GM23338 (cell line): ENCODE measurements around the gene TRA2B. TPM values are rescaled to one million over a fixed set of nuclear protein-coding genes. Genes with fewer than 3 reads are reported as not detected.

ENCODE experiments used
- ATAC-seq: fragments of 200-7000 bp; cut with Tn5 transposase; 3 replicates; pipeline ENCODE4 v1.9.1; 2020
- DNase-seq: peaks from one replicate; pipeline ENCODE4 v3.0.0-alpha.2; 2015; ENCODE audit warnings: low spot score
- H2AFZ ChIP-seq: fragments of 200-600 bp; sonication (generic); 2 replicates; pipeline ENCODE4 v1.8.0; 2016; ENCODE audit warnings: antibody characterized with exemption, mild to moderate bottlenecking, moderate library complexity
- H3F3A ChIP-seq: fragments of 200-600 bp; sonication (generic); replicated peaks from 2 replicates; pipeline ENCODE4 v1.8.0; 2017; ENCODE audit warnings: antibody characterized with exemption, mixed run types, low read depth
- H3K27ac ChIP-seq: fragments of 200-600 bp; sonication (generic); 2 replicates; pipeline ENCODE4 v1.6.1; 2016; ENCODE audit warnings: low read depth
- H3K27me3 ChIP-seq: fragments of 200-600 bp; sonication (generic); 2 replicates; pipeline ENCODE4 v1.8.0; 2016; ENCODE audit warnings: mild to moderate bottlenecking, mixed run types, moderate library complexity; ENCODE audit not compliant: insufficient read depth
- H3K36me3 ChIP-seq: fragments of 200-600 bp; sonication (generic); 2 replicates; pipeline ENCODE4 v1.8.0; 2016; ENCODE audit warnings: mild to moderate bottlenecking; ENCODE audit not compliant: insufficient read depth
- H3K4me1 ChIP-seq: fragments of 200-600 bp; sonication (generic); 2 replicates; pipeline ENCODE4 v1.8.0; 2016; ENCODE audit warnings: mild to moderate bottlenecking, moderate library complexity; ENCODE audit not compliant: insufficient read depth
- H3K4me2 ChIP-seq: fragments of 200-600 bp; sonication (generic); 2 replicates; pipeline ENCODE4 v1.7.1; 2017; ENCODE audit warnings: mixed run types
- H3K4me3 ChIP-seq: fragments of 200-600 bp; sonication (generic); 2 replicates; pipeline ENCODE4 v1.6.1; 2016; ENCODE audit warnings: mixed run types
- H3K79me2 ChIP-seq: fragments of 200-600 bp; sonication (generic); replicated peaks from 2 replicates; pipeline ENCODE4 v1.8.0; 2017; ENCODE audit warnings: mild to moderate bottlenecking; ENCODE audit not compliant: insufficient read depth
- H3K9me2 ChIP-seq: fragments of 200-600 bp; sonication (generic); 2 replicates; pipeline ENCODE4 v1.8.0; 2017; ENCODE audit not compliant: insufficient read depth
- H4K20me1 ChIP-seq: fragments of 200-600 bp; sonication (generic); replicated peaks from 2 replicates; pipeline ENCODE4 v1.8.0; 2017; ENCODE audit warnings: mild to moderate bottlenecking; ENCODE audit not compliant: insufficient read depth
- H3K27ac Mint-ChIP-seq: 2 replicates; pipeline ENCODE4 v1.8.0; 2020; ENCODE audit warnings: inconsistent platforms, mild to moderate bottlenecking, moderate library complexity, mixed read lengths
- H3K27me3 Mint-ChIP-seq: 3 replicates; pipeline ENCODE4 v1.8.0; 2022; ENCODE audit warnings: low read depth, mild to moderate bottlenecking, moderate library complexity, mixed read lengths, inconsistent platforms; ENCODE audit not compliant: insufficient read depth, poor library complexity
- H3K36me3 Mint-ChIP-seq: 3 replicates; pipeline ENCODE4 v1.8.0; 2021; ENCODE audit warnings: low read depth, mild to moderate bottlenecking, inconsistent platforms, moderate library complexity, mixed read lengths
- H3K4me1 Mint-ChIP-seq: 3 replicates; pipeline ENCODE4 v1.8.0; 2020; ENCODE audit warnings: mild to moderate bottlenecking, inconsistent platforms, mixed read lengths
- H3K4me3 Mint-ChIP-seq: 3 replicates; pipeline ENCODE4 v1.8.0; 2021; ENCODE audit warnings: moderate library complexity, mild to moderate bottlenecking, inconsistent platforms, mixed read lengths
- H3K9me3 Mint-ChIP-seq: 3 replicates; pipeline ENCODE4 v1.8.0; 2020; ENCODE audit warnings: moderate library complexity, mild to moderate bottlenecking, inconsistent platforms, mixed read lengths
- STAT1 ChIP-seq: IDR thresholded peaks from one replicate; pipeline ENCODE4 v1.6.1; 2016; ENCODE audit warnings: antibody characterized with exemption; ENCODE audit not compliant: unreplicated experiment
- ZNF114 ChIP-seq: fragments of 250-450 bp; sonication (Bioruptor Pico); IDR thresholded peaks from 2 replicates; pipeline ENCODE4 v1.5.0; 2020; ENCODE audit warnings: mild to moderate bottlenecking, moderate library complexity
- polyA plus RNA-seq: library from polyadenylated mRNA; unstranded; fragments of >200 nt; fragmentation: Nextera tagmentation; extraction: Ambion mirVana; gene quantifications from 2 replicates; pipeline ENCODE4 v1.2.1, GENCODE V29; 2016
- total RNA-seq: library from RNA; depleted of rRNA; stranded (reverse); fragments of >200 nt; shearing (Covaris generic); gene quantifications from 2 replicates; pipeline ENCODE4 v1.2.3, GENCODE V29; 2014
- TF ChIP-seq, protein P1 (sequence below): fragments of 250-450 bp; sonication (Bioruptor Pico); IDR thresholded peaks from 2 replicates; pipeline ENCODE4 v1.5.0; 2020; ENCODE audit warnings: mild to moderate bottlenecking, moderate library complexity
- TF ChIP-seq, protein P2 (sequence below): IDR thresholded peaks from 2 replicates; pipeline ENCODE4 v1.6.1; 2016; ENCODE audit warnings: antibody characterized with exemption
- TF ChIP-seq, protein P3 (sequence below): IDR thresholded peaks from one replicate; pipeline ENCODE4 v1.6.1; 2018; ENCODE audit warnings: antibody characterized with exemption; ENCODE audit not compliant: unreplicated experiment

The TRA2B gene
- total and polyA plus RNA-seq, 2 experiments from 2014 or later: 360 to 602 TPM

DNA sequence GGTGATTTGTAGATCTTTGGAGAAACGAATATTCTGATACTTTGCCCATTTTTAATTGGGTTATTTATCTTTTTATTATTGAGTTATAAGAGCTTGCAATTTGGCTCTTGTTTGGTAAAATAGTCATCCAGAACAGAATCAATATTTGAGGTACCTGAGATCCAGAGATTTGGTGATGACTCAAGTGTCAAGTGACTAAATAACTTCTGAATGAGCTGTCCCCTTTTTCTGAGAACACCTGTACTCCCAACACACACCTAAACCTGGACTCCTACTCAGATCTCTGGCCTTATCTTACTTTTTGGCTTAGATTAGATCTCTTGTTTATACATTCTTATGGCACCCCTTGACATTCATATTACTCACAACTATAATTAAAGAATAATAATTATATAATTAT, 3.1 kb upstream of the TRA2B start (continued):
- TF ChIP-seq, protein P1, sequence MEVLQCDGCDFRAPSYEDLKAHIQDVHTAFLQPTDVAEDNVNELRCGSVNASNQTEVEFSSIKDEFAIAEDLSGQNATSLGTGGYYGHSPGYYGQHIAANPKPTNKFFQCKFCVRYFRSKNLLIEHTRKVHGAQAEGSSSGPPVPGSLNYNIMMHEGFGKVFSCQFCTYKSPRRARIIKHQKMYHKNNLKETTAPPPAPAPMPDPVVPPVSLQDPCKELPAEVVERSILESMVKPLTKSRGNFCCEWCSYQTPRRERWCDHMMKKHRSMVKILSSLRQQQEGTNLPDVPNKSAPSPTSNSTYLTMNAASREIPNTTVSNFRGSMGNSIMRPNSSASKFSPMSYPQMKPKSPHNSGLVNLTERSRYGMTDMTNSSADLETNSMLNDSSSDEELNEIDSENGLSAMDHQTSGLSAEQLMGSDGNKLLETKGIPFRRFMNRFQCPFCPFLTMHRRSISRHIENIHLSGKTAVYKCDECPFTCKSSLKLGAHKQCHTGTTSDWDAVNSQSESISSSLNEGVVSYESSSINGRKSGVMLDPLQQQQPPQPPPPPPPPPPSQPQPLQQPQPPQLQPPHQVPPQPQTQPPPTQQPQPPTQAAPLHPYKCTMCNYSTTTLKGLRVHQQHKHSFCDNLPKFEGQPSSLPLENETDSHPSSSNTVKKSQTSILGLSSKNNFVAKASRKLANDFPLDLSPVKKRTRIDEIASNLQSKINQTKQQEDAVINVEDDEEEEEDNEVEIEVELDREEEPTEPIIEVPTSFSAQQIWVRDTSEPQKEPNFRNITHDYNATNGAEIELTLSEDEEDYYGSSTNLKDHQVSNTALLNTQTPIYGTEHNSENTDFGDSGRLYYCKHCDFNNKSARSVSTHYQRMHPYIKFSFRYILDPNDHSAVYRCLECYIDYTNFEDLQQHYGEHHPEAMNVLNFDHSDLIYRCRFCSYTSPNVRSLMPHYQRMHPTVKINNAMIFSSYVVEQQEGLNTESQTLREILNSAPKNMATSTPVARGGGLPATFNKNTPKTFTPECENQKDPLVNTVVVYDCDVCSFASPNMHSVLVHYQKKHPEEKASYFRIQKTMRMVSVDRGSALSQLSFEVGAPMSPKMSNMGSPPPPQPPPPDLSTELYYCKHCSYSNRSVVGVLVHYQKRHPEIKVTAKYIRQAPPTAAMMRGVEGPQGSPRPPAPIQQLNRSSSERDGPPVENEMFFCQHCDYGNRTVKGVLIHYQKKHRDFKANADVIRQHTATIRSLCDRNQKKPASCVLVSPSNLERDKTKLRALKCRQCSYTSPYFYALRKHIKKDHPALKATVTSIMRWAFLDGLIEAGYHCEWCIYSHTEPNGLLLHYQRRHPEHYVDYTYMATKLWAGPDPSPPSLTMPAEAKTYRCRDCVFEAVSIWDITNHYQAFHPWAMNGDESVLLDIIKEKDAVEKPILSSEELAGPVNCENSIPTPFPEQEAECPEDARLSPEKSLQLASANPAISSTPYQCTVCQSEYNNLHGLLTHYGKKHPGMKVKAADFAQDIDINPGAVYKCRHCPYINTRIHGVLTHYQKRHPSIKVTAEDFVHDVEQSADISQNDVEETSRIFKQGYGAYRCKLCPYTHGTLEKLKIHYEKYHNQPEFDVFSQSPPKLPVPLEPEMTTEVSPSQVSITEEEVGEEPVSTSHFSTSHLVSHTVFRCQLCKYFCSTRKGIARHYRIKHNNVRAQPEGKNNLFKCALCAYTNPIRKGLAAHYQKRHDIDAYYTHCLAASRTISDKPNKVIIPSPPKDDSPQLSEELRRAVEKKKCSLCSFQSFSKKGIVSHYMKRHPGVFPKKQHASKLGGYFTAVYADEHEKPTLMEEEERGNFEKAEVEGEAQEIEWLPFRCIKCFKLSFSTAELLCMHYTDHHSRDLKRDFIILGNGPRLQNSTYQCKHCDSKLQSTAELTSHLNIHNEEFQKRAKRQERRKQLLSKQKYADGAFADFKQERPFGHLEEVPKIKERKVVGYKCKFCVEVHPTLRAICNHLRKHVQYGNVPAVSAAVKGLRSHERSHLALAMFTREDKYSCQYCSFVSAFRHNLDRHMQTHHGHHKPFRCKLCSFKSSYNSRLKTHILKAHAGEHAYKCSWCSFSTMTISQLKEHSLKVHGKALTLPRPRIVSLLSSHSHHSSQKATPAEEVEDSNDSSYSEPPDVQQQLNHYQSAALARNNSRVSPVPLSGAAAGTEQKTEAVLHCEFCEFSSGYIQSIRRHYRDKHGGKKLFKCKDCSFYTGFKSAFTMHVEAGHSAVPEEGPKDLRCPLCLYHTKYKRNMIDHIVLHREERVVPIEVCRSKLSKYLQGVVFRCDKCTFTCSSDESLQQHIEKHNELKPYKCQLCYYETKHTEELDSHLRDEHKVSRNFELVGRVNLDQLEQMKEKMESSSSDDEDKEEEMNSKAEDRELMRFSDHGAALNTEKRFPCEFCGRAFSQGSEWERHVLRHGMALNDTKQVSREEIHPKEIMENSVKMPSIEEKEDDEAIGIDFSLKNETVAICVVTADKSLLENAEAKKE (CRISPR knock-in tag): no peak
- TF ChIP-seq, protein P2, sequence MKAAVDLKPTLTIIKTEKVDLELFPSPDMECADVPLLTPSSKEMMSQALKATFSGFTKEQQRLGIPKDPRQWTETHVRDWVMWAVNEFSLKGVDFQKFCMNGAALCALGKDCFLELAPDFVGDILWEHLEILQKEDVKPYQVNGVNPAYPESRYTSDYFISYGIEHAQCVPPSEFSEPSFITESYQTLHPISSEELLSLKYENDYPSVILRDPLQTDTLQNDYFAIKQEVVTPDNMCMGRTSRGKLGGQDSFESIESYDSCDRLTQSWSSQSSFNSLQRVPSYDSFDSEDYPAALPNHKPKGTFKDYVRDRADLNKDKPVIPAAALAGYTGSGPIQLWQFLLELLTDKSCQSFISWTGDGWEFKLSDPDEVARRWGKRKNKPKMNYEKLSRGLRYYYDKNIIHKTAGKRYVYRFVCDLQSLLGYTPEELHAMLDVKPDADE: no peak
- TF ChIP-seq, protein P3, sequence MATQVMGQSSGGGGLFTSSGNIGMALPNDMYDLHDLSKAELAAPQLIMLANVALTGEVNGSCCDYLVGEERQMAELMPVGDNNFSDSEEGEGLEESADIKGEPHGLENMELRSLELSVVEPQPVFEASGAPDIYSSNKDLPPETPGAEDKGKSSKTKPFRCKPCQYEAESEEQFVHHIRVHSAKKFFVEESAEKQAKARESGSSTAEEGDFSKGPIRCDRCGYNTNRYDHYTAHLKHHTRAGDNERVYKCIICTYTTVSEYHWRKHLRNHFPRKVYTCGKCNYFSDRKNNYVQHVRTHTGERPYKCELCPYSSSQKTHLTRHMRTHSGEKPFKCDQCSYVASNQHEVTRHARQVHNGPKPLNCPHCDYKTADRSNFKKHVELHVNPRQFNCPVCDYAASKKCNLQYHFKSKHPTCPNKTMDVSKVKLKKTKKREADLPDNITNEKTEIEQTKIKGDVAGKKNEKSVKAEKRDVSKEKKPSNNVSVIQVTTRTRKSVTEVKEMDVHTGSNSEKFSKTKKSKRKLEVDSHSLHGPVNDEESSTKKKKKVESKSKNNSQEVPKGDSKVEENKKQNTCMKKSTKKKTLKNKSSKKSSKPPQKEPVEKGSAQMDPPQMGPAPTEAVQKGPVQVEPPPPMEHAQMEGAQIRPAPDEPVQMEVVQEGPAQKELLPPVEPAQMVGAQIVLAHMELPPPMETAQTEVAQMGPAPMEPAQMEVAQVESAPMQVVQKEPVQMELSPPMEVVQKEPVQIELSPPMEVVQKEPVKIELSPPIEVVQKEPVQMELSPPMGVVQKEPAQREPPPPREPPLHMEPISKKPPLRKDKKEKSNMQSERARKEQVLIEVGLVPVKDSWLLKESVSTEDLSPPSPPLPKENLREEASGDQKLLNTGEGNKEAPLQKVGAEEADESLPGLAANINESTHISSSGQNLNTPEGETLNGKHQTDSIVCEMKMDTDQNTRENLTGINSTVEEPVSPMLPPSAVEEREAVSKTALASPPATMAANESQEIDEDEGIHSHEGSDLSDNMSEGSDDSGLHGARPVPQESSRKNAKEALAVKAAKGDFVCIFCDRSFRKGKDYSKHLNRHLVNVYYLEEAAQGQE: no peak

DNA sequence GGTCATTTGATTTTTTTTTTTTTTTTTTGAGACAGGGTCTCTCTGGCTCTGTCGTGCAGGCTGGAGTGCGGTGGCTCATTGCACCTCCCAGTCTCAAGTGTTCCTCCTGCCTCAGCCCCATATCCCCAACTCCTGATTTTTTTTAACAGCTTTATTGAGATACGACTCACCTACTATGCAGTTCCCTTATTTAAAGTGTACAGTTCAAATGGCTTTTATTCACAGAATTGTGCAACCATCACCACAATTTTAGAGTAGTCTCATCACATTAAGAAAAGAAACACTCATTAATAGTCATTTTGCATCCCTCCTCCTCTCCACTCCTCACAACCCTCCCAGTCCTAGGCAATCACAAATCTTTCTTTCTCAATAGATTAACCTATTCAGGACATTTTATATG, 1.9 kb upstream of the TRA2B start:
- peaks cover 19% of the 10 kb centered on the region for H3K9me3 Mint-ChIP-seq
- peaks cover 37% of the 10 kb centered on the region for H3K36me3 Mint-ChIP-seq
- H3K4me3 Mint-ChIP-seq: no peak overlapping the region
- DNase-seq (no peak), ATAC-seq (no peak)
- no peak overlapping the region for H3K27ac Mint-ChIP-seq
- Histone ChIP-seq H3K27me3 (no peaks in the 10 kb centered on the region), H3F3A (no peaks in the 10 kb centered on the region), H3K9me2 (no peaks in the 10 kb centered on the region), H3K79me2 (peaks cover 32% of the 10 kb centered on the region), H3K36me3 (no peaks in the 10 kb centered on the region), H3K4me3 (no peak overlapping the region), H3K27ac (no peak overlapping the region), H3K4me2 (no peak overlapping the region), H3K4me1 (peaks cover 9% of the 10 kb centered on the region; the same call in 1 of the 2 replicates), H4K20me1 (peaks cover 21% of the 10 kb centered on the region), H2AFZ (no peak overlapping the region)
- peaks cover 9% of the 10 kb centered on the region for H3K4me1 Mint-ChIP-seq
- H3K27me3 Mint-ChIP-seq: peaks cover 21% of the 10 kb centered on the region
- TF ChIP-seq STAT1: no peak
- no peak for TF ChIP-seq ZNF114
